Measurements from ENCODE around the gene QPCTL. TPM values are rescaled to one million over a fixed set of nuclear protein-coding genes. Genes with fewer than 3 reads are reported as not detected.

QPCTL gene
- total and polyA plus RNA-seq, 9 of the 15 experiments (the other 6 are each of a cell fraction or from before 2014, with no cell fraction given) = 0.99 to 31.3 (median 12.7) TPM

- TF ChIP-seq HMGN3 (IDR thresholded peaks at IDR 0.05; ENCODE audit: borderline replicate concordance, extremely low read depth, insufficient read length, low read depth, low read length) = no peak
- 0 out of 4 replicates have a peak, but pooled peaks of 1 of the 2 experiments have one; percentile 34 for TF ChIP-seq HDAC1 (IDR thresholded peaks at IDR 0.05)
- peak; percentile 82; the same call in 1 of the 2 replicates for TF ChIP-seq MIER1 (IDR thresholded peaks at IDR 0.05; ENCODE audit: low read depth)
- no peak for TF ChIP-seq USF1 (CRISPR knock-in tag; IDR thresholded peaks at IDR 0.05)
- no peak for TF ChIP-seq SFPQ (IDR thresholded peaks at IDR 0.05; ENCODE audit: low read depth, low read length)
- TF ChIP-seq CEBPZ (IDR thresholded peaks at IDR 0.05; ENCODE audit: borderline replicate concordance, low read depth, low read length) = no peak
- no peak for TF ChIP-seq CCAR2 (IDR thresholded peaks at IDR 0.05; ENCODE audit: low read depth, low read length)
- no peak for TF ChIP-seq NR2C2 (CRISPR knock-in tag; IDR thresholded peaks at IDR 0.05)
- no peak for TF ChIP-seq NR2C2 (tag; IDR thresholded peaks at IDR 0.05)
- TF ChIP-seq ZNF449 (CRISPR knock-in tag; IDR thresholded peaks at IDR 0.05) = no peak
- no peak for TF ChIP-seq GATA2 (CRISPR knock-in tag; IDR thresholded peaks at IDR 0.05)
- no peak for TF ChIP-seq KLF1 (tag; IDR thresholded peaks at IDR 0.05)
- TF ChIP-seq ELF2 (CRISPR knock-in tag; IDR thresholded peaks at IDR 0.05) = no peak
These were observed 46.1 kb upstream of the QPCTL start (continued) for GRCh38 chr19:45646345-45646698.

All from K562 (cell line).